Hepatic stellate cell (primary cell): Measurements from ENCODE around the gene CAMLG.

Experiments
- DNase-seq: peaks from one replicate; pipeline ENCODE4 v3.0.0; 2011; ENCODE audit warnings: low spot score

Gene CAMLG

DNA sequence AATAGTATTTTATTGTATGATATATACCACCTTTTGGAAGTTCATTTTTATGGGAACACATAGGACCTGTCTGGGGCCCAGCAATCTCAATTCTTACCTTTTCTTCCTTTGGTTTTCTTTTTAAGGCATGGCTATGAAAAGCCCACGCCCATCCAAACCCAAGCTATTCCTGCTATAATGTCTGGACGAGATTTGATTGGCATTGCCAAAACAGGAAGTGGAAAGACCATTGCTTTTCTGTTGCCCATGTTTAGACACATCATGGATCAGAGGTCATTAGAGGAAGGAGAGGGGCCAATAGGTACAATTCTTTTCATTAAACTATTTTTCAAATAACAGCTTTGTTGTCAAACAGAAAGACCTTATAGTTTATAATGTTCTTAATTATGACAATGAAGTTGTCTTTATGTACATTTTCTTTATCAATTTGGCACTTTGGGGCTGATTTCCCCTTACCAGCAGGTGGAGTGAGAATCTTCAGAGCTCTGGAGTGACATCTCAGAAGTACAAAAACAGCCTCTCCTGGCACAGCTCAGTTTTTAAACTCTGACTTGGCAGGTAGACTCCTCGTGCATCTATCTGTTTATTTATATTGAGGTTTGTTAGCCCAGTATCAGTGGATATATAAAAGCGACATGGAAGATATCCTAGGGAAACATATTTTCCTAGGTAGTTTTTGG is 46.0 kb downstream of the CAMLG start:
- no peak for DNase-seq

DNA sequence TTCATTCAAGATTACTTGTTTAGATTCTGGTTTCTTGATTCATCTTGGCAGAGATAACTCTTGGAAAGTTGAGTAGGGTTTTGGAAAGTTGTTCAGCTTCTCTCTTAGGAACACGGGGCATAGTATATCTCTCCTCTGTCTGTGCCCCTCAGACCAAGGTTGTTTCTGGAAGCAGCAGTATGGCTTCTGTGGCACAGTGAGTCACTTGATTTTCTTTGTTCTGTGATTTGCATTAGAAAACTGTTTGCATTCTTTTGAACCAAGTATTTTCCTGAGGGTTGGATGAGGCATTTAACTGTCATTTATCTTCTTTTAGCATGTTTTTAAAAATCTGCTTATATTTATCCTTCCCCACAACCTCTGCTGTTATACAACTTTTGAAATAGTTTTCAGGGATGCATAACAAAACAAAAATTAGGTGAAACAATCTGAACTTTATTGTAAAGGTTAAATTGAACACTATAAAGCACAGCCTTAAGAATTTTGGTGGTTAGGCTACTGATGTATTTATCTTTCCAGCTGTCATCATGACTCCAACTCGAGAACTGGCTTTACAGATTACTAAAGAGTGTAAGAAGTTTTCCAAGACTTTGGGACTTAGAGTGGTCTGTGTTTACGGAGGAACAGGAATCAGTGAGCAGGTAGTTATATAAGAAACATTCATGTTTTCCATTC is 46.7 kb downstream of the CAMLG start:
- no peak for DNase-seq

DNA sequence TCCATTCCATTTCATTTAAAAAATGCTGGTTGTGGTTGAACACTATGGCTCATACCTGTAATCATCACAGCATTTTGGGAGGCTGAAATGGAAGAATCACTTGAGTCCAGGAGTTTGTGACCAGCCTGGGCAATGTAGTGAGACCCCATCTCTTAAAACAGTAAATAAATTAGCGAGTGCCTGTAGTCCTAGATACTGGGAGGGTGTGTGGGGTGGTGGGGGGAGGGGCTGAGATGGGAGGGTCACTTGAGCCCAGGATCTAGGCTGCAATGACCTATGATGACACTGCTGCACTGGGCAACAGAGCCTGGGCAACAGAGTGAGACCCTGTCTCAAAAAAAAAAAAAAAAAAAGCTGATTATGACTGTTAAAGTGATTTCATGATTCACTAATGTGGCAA is 49.3 kb downstream of the CAMLG start:
- no peak for DNase-seq

DNA sequence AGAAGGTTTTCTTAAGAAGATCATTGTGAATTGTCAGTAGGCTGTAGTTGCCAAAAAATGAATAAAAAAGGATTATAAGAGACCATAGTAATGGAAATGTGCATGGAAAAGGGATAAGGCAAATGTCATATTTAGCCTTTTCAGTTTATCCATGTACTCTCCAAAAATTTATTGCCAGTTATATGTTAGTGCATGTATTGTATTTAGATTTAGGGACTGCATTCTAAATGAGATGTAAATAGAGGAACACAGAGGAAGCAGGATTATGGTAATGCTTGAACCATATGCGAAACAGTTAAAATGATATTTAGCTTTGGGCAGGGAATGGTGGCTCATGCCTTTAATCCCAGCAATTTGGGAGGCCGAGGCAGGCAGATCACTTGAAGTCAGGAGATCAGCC is 53.2 kb downstream of the CAMLG start:
- no peak for DNase-seq

DNA sequence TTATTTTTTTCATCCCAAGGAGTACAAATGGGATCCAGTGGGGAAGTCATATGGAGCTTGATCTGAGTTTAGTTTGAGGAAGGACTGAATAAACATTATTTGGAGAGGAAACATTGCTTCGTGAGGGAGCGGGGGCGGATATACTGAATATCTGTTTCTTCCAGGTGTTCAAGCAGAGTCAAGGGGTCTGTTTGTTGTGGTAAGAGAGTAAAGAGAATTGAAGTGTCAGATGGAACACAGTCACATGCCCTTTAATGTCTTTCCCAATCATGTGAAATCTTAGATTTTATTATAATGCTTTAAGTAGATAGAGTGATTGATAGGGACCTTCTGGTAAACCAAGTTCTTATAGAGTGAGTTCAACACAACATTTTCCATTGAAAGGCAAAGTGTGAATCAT is 53.9 kb downstream of the CAMLG start:
- no peak for DNase-seq

DNA sequence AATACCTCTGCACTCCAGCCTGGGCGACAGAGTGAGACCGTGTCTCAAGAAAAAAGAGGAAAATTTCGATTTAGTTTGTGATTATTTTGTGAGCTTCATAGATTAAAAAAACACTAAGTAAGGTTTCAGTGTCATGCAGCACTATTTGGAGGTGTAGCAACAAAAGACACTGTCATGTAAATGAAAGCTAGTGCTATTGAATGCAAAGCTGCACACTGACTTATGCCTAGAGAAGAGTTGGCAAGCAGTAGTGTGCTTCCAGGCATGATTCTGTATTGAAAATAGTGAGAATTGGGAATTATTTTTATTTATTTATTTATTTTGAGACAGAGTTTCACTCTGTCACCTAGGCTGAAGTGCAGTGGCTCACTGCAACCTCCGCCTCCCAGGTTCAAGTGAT is 54.8 kb downstream of the CAMLG start:
- DNase-seq: no peak

DNA sequence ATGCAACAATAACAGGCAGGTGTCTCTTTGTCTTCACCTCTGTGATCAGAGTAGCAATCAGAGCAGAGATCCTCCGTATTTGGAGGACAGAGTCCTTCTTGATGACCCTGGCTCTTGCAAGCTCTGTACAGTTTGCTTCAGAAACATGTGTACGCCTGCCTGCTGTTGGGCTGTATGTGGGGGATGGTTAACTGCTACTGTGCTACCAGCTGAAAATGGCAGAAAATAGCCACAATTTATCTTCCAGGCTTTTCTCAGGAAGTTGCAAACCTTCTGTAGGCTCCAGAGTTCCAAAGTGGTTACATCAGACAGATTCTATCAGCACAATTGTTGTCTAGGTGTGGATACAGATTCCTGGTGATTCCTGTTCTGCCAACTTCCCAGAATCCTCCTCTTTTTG is 55.7 kb downstream of the CAMLG start:
- no peak for DNase-seq

DNA sequence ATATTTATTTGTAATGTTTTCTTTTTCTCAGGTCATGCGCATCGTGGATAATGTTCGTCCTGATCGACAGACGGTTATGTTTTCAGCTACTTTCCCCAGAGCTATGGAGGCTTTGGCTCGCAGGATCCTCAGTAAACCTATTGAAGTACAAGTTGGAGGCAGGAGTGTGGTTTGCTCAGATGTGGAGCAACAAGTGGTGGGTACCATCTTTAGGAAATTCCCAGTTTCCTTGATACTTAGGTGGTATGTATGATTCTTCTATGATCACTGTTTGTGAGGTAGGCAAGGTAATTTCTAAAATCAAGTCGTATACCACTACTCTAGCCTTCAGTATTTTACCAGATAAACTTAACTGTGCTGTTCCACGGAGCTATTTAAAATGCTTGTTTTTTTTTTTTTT is 56.5 kb downstream of the CAMLG start:
- DNase-seq: no peak

DNA sequence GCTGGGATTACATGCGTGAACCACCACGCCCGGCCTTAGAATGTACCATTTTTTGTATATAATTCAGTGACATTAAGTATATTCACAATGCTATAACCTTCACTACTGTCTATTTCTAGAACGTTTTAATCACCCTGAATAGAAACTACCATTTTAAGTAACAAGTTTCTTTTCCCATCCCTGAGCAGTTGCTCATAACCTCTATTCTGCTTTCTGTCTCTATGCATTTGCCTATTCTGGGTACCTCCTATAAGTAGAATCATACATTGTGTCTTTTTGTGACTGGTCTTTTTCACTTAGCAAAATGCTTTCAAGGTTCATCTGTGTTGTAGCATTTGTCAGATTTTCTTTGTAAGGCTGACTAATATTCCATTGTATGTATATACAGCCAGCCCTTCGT is 60.1 kb downstream of the CAMLG start:
- no peak for DNase-seq
